GM19467 (cell line): ENCODE results near the gene NOD2.

Experiments
- ATAC-seq: cut with Tn5 transposase; IDR thresholded peaks from one replicate; pipeline ENCODE4 v1.9.1; 2021; ENCODE audit warnings: mild to moderate bottlenecking, moderate library complexity; ENCODE audit not compliant: unreplicated experiment

The NOD2 gene

GRCh38 chr16:50692999-50693781, at the start of gene NOD2:
NOD2 (plus strand) TSS chr16:50693606; CDS start chr16:50699496, 5,890 bp downstream.
- ATAC-seq: no peak

GRCh38 chr16:50644245-50644644, 49.2 kb upstream of the NOD2 start:
- ATAC-seq: no peak

- no peak for ATAC-seq
Observed at GRCh38 chr16:50644729-50645128, 48.7 kb upstream of the NOD2 start.

GRCh38 chr16:50645563-50646220, 47.7 kb upstream of the NOD2 start:
- no peak for ATAC-seq

- ATAC-seq: no peak
Observed at GRCh38 chr16:50646345-50646744, 47.1 kb upstream of the NOD2 start.

GRCh38 chr16:50651835-50652438, 41.5 kb upstream of the NOD2 start:
- ATAC-seq: no peak

- ATAC-seq: no peak
Observed at GRCh38 chr16:50652836-50653425, 40.5 kb upstream of the NOD2 start.

GRCh38 chr16:50653633-50654519, 39.5 kb upstream of the NOD2 start:
- ATAC-seq: no peak

- no peak for ATAC-seq
Observed at GRCh38 chr16:50655558-50656055, 37.8 kb upstream of the NOD2 start.

GRCh38 chr16:50657241-50657640, 36.2 kb upstream of the NOD2 start:
- no peak for ATAC-seq

- ATAC-seq: no peak
Observed at GRCh38 chr16:50659806-50660205, 33.6 kb upstream of the NOD2 start.

GRCh38 chr16:50662306-50662940, 31.0 kb upstream of the NOD2 start:
- ATAC-seq: no peak

GRCh38 chr16:50664270-50664669, 29.1 kb upstream of the NOD2 start:
- ATAC-seq: no peak

GRCh38 chr16:50665128-50665878, 28.1 kb upstream of the NOD2 start:
- no peak for ATAC-seq

GRCh38 chr16:50666658-50667496, 26.5 kb upstream of the NOD2 start:
- ATAC-seq: peak; percentile 85

- ATAC-seq: peak; percentile 11
Observed at GRCh38 chr16:50667497-50668367, 25.7 kb upstream of the NOD2 start.

GRCh38 chr16:50668368-50669008, 24.9 kb upstream of the NOD2 start:
- no peak for ATAC-seq
